ENCODE measurements around the gene PLEKHD1. TPM values are rescaled to one million over a fixed set of nuclear protein-coding genes. Genes with fewer than 3 reads are reported as not detected.

PLEKHD1 gene
- total and polyA plus RNA-seq, 4 donors, result 0.05 to 0.08 (median 0.06) TPM; not detected in 1

GRCh38 chr14:69473946-69474345 is 10.6 kb upstream of the PLEKHD1 start:
- DNase-seq (ENCODE audit: low spot score), result no peak
- no peak overlapping the region for H3K27ac ChIP-seq (ENCODE audit: low read depth in 1 of 2, low read length in 2 of 2)
- H3K36me3 ChIP-seq (ENCODE audit: control insufficient read depth in 4 of 4, insufficient read depth in 3 of 4, low read depth in 1 of 4, low read length in 3 of 4), result no peaks in the 10 kb centered on the region
- H3K4me3 ChIP-seq (ENCODE audit: low read depth in 1 of 3, low read length in 3 of 3), result no peak overlapping the region
- 95% methylated on average over 3 of the region's 3 CpGs for WGBS
- no peaks in the 10 kb centered on the region for H3K27me3 ChIP-seq (ENCODE audit: control insufficient read depth in 4 of 4, insufficient read depth in 4 of 4, low read length in 3 of 4)
- no peaks in the 10 kb centered on the region for H3K4me1 ChIP-seq (ENCODE audit: control insufficient read depth in 4 of 4, insufficient read depth in 4 of 4, low read length in 3 of 4)
- no peaks in the 10 kb centered on the region for H3K9me3 ChIP-seq (ENCODE audit: control insufficient read depth in 4 of 4, low read length in 3 of 4)
- no peak overlapping the region for H3K9ac ChIP-seq (ENCODE audit: low read depth in 1 of 2, low read length in 2 of 2)
- TF ChIP-seq REST (IDR thresholded peaks at IDR 0.05), result no peak
- no peak for TF ChIP-seq SP1 (IDR thresholded peaks at IDR 0.05)
- no peak for TF ChIP-seq YY1 (IDR thresholded peaks at IDR 0.05)
- TF ChIP-seq GABPA (IDR thresholded peaks at IDR 0.05 in 1 of 2, conservative IDR thresholded peaks at IDR 0.05 in 1 of 2), result no peak
- TF ChIP-seq NR2F2 (IDR thresholded peaks at IDR 0.05), result no peak
- no peak for TF ChIP-seq CTCF (IDR thresholded peaks at IDR 0.05; ENCODE audit: low read depth, low read length, missing input control)
- no peak for TF ChIP-seq JUND (IDR thresholded peaks at IDR 0.05)
- TF ChIP-seq HNF4G (IDR thresholded peaks at IDR 0.05), result no peak

- no peak overlapping the region for H3K27ac ChIP-seq (ENCODE audit: low read depth in 1 of 2, low read length in 2 of 2)
- no peak overlapping the region for H3K4me3 ChIP-seq (ENCODE audit: low read depth in 1 of 3, low read length in 3 of 3)
- WGBS, result 79% methylated on average over 8 of the region's 8 CpGs
- H3K27me3 ChIP-seq (ENCODE audit: control insufficient read depth in 4 of 4, insufficient read depth in 4 of 4, low read length in 3 of 4), result no peaks in the 10 kb centered on the region
- no peak for DNase-seq (ENCODE audit: low spot score)
- no peaks in the 10 kb centered on the region for H3K4me1 ChIP-seq (ENCODE audit: control insufficient read depth in 4 of 4, insufficient read depth in 4 of 4, low read length in 3 of 4)
- no peaks in the 10 kb centered on the region for H3K36me3 ChIP-seq (ENCODE audit: control insufficient read depth in 4 of 4, insufficient read depth in 3 of 4, low read depth in 1 of 4, low read length in 3 of 4)
- TF ChIP-seq RAD21 (IDR thresholded peaks at IDR 0.05) (peak in 1 of 2 donors; percentile 22), TAF1 (conservative IDR thresholded peaks at IDR 0.05) (no peak), CTCF (IDR thresholded peaks at IDR 0.05; ENCODE audit: low read depth, low read length, missing input control) (peak; percentile 19)
- no peak overlapping the region for H3K9ac ChIP-seq (ENCODE audit: low read depth in 1 of 2, low read length in 2 of 2)
- no peaks in the 10 kb centered on the region for H3K9me3 ChIP-seq (ENCODE audit: control insufficient read depth in 4 of 4, low read length in 3 of 4)
Observed at GRCh38 chr14:69475194-69475818, 9.2 kb upstream of the PLEKHD1 start.

Measured in liver (tissue), 9 donors.